SK-N-SH treated with all-trans-retinoic acid at 6 μM for 48 hours (cell line): ENCODE data around the gene FNDC11.

Source experiments
- ATAC-seq: fragments of 200-7000 bp; cut with Tn5 transposase; 3 replicates; pipeline ENCODE4 v1.9.1; 2020; ENCODE audit warnings: mild to moderate bottlenecking, moderate library complexity
- ARNTL ChIP-seq: fragments of 450-650 bp; formaldehyde crosslinking; IDR thresholded peaks from 2 replicates; pipeline ENCODE4 v1.5.0; 2020; ENCODE audit warnings: low read depth, mild to moderate bottlenecking, moderate library complexity, borderline replicate concordance
- BACH2 ChIP-seq: fragments of 250-450 bp; sonication (Bioruptor Pico); IDR thresholded peaks from 2 replicates; pipeline ENCODE4 v1.9.0; 2021; ENCODE audit warnings: mild to moderate bottlenecking, borderline replicate concordance
- ESRRG ChIP-seq: fragments of 250-450 bp; sonication (Bioruptor Pico); IDR thresholded peaks from 2 replicates; pipeline ENCODE4 v1.6.1; 2021; ENCODE audit warnings: mild to moderate bottlenecking
- GLIS3 ChIP-seq: fragments of 250-450 bp; sonication (Bioruptor Pico); IDR thresholded peaks from 2 replicates; pipeline ENCODE4 v1.5.0; 2020; ENCODE audit warnings: mild to moderate bottlenecking, moderate library complexity
- OSR1 ChIP-seq: fragments of 250-450 bp; sonication (Bioruptor Pico); IDR thresholded peaks from 2 replicates; pipeline ENCODE4 v1.8.0; 2022; ENCODE audit warnings: moderate library complexity, mild to moderate bottlenecking, inconsistent platforms
- PPARA ChIP-seq: fragments of 250-450 bp; sonication (Bioruptor Pico); IDR thresholded peaks from 2 replicates; pipeline ENCODE4 v1.5.0; 2020; ENCODE audit warnings: mild to moderate bottlenecking, borderline replicate concordance
- RARB ChIP-seq: fragments of 250-450 bp; sonication (Bioruptor Pico); IDR thresholded peaks from 2 replicates; pipeline ENCODE4 v1.8.0; 2021; ENCODE audit warnings: mild to moderate bottlenecking, moderate library complexity
- TCF4 ChIP-seq: fragments of 250-450 bp; sonication (Bioruptor Pico); IDR thresholded peaks from 2 replicates; pipeline ENCODE4 v1.8.0; 2021; ENCODE audit warnings: mild to moderate bottlenecking, moderate library complexity, borderline replicate concordance
- TOX ChIP-seq: fragments of 250-450 bp; sonication (Bioruptor Pico); IDR thresholded peaks from 2 replicates; pipeline ENCODE4 v1.8.0; 2021; ENCODE audit warnings: mild to moderate bottlenecking, moderate library complexity, borderline replicate concordance
- ZC3H10 ChIP-seq: fragments of 250-450 bp; sonication (Bioruptor Pico); IDR thresholded peaks from 2 replicates; pipeline ENCODE4 v1.5.1; 2021; ENCODE audit warnings: mild to moderate bottlenecking, moderate library complexity
- ZFP3 ChIP-seq: fragments of 250-450 bp; sonication (Bioruptor Pico); IDR thresholded peaks from 2 replicates; pipeline ENCODE4 v1.5.0; 2020; ENCODE audit warnings: mild to moderate bottlenecking, moderate library complexity
- ZNF565 ChIP-seq: fragments of 450-650 bp; formaldehyde crosslinking; conservative IDR thresholded peaks from 2 replicates; pipeline ENCODE4 v1.5.0; 2020; ENCODE audit warnings: low read depth, mild to moderate bottlenecking, moderate library complexity
- ZNF70 ChIP-seq: fragments of 450-650 bp; formaldehyde crosslinking; IDR thresholded peaks from 2 replicates; pipeline ENCODE4 v1.5.0; 2020; ENCODE audit warnings: mild to moderate bottlenecking, moderate library complexity
- ZNF8 ChIP-seq: fragments of 450-650 bp; formaldehyde crosslinking; IDR thresholded peaks from 2 replicates; pipeline ENCODE4 v1.5.0; 2020; ENCODE audit warnings: mild to moderate bottlenecking, moderate library complexity
- TF ChIP-seq, protein P1 (sequence below): fragments of 250-450 bp; sonication (Bioruptor Pico); IDR thresholded peaks from 2 replicates; pipeline ENCODE4 v1.5.1; 2021; ENCODE audit warnings: mild to moderate bottlenecking, moderate library complexity
- TF ChIP-seq, protein P2 (sequence below): fragments of 250-450 bp; sonication (Bioruptor Pico); IDR thresholded peaks from 2 replicates; pipeline ENCODE4 v1.8.0; 2020; ENCODE audit warnings: mild to moderate bottlenecking, moderate library complexity, borderline replicate concordance
- TF ChIP-seq, protein P3 (sequence below): fragments of 250-450 bp; sonication (Bioruptor Pico); IDR thresholded peaks from 2 replicates; pipeline ENCODE4 v1.5.0; 2020; ENCODE audit warnings: mild to moderate bottlenecking, moderate library complexity
- TF ChIP-seq, protein P4 (sequence below): fragments of 250-450 bp; sonication (Bioruptor Pico); IDR thresholded peaks from 2 replicates; pipeline ENCODE4 v1.8.0; 2021; ENCODE audit warnings: low read depth, mild to moderate bottlenecking, moderate library complexity, borderline replicate concordance
- TF ChIP-seq, protein P5 (sequence below): fragments of 250-450 bp; sonication (Bioruptor Pico); IDR thresholded peaks from 2 replicates; pipeline ENCODE4 v1.5.1; 2020; ENCODE audit warnings: low read depth, mild to moderate bottlenecking, moderate library complexity

Gene FNDC11

DNA sequence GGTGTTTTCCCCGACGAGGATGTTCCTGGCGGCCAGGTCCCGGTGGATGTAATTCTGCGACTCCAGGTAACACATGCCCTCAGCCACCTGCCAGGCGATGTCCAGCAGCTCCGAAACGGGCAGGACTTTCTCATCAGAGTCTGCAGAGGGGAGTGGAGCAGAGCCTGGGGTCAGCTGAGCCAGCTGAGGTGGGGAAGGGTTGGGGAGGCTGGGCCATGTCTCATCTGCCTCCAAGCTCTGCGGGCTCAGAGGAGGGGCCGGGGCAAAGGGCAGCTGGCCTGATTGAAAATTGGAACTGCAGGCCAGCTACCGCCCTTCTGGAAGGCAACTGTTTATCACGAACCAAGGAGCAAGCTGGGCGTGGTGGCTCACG is 23.2 kb upstream of the FNDC11 start:
- TF ChIP-seq, protein P1, sequence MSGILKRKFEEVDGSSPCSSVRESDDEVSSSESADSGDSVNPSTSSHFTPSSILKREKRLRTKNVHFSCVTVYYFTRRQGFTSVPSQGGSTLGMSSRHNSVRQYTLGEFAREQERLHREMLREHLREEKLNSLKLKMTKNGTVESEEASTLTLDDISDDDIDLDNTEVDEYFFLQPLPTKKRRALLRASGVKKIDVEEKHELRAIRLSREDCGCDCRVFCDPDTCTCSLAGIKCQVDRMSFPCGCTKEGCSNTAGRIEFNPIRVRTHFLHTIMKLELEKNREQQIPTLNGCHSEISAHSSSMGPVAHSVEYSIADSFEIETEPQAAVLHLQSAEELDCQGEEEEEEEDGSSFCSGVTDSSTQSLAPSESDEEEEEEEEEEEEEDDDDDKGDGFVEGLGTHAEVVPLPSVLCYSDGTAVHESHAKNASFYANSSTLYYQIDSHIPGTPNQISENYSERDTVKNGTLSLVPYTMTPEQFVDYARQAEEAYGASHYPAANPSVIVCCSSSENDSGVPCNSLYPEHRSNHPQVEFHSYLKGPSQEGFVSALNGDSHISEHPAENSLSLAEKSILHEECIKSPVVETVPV, result no peak
- TF ChIP-seq, protein P2, sequence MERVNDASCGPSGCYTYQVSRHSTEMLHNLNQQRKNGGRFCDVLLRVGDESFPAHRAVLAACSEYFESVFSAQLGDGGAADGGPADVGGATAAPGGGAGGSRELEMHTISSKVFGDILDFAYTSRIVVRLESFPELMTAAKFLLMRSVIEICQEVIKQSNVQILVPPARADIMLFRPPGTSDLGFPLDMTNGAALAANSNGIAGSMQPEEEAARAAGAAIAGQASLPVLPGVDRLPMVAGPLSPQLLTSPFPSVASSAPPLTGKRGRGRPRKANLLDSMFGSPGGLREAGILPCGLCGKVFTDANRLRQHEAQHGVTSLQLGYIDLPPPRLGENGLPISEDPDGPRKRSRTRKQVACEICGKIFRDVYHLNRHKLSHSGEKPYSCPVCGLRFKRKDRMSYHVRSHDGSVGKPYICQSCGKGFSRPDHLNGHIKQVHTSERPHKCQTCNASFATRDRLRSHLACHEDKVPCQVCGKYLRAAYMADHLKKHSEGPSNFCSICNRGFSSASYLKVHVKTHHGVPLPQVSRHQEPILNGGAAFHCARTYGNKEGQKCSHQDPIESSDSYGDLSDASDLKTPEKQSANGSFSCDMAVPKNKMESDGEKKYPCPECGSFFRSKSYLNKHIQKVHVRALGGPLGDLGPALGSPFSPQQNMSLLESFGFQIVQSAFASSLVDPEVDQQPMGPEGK (CRISPR knock-in tag), result no peak
- TF ChIP-seq ZNF8 (CRISPR knock-in tag), result no peak
- TF ChIP-seq ZFP3 (CRISPR knock-in tag), result no peak
- no peak for TF ChIP-seq ZNF70 (CRISPR knock-in tag)
- no peak for TF ChIP-seq ZC3H10
- TF ChIP-seq TOX (CRISPR knock-in tag), result no peak
- no peak for TF ChIP-seq OSR1
- no peak for TF ChIP-seq RARB (CRISPR knock-in tag)
- TF ChIP-seq TCF4 (CRISPR knock-in tag), result no peak
- no peak for ATAC-seq

DNA sequence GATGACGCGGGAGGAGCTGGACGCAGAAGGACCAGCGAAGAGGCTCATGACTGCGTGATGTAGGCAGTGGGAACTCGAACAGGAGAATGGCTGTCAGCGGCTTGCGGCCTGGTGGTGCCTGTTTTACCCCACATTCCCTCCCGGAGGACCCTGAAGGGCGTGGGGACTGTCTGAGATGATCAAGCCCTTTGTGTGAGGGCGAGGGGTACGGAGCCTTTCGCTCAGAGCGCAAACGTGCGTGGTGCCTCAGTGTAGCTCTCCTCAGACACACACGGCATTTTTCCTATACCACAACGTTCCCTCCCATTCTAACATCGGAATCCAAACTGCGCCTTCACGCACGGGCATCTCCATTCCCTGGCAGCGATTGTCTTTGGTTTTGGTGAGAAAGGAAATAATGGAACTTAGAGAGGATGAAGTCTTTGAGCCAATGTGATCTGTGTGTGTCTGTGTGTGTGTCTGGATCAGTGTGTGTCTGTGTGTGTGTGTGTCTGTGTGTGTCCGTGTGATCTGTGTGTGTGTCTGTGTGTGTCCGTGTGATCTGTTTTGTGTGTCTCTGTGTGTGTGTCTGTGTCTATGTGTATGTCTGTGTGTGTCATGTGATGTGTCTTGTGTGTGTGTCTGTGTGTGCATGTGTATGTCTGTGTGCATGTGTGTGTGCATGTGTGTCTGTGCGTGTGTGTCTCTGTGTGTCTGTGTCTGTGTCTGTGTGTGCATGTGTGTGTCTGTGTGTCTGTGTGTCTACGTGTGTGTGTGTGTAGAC is 22.1 kb upstream of the FNDC11 start:
- no peak for TF ChIP-seq PPARA (CRISPR knock-in tag)
- TF ChIP-seq, protein P2 (CRISPR knock-in tag), result no peak
- TF ChIP-seq, protein P1, result no peak
- no peak for TF ChIP-seq ZFP3 (CRISPR knock-in tag)
- ATAC-seq, result no peak

DNA sequence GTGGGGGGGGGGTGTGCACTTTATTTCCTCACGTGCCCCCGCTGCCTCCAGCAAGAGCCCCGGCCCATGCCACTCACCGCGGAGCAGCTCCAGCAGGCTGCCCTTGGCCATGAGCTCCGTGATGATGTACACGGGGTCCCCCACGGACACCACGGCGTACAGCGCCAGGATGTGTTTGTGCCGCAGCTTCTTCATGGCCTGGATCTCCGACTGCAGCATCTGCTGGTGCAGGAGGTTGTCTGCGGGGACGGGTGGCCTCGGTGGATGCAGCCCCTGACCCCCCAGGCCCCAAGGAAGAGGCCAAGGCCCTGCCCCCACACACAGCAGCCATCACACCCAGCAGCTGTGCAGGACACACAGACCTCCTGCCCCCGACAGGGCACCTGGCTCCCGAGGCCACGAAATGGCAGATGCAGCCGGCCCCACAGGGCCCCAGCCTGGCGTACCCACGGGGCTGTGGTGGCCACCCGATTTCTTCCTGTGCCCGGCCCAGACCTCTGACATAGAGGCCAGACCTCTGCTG is 21.4 kb upstream of the FNDC11 start:
- no peak for TF ChIP-seq ESRRG (CRISPR knock-in tag)
- no peak for TF ChIP-seq GLIS3 (CRISPR knock-in tag)
- no peak for TF ChIP-seq ZC3H10
- no peak for TF ChIP-seq PPARA (CRISPR knock-in tag)
- TF ChIP-seq, protein P2 (CRISPR knock-in tag), result no peak
- TF ChIP-seq, protein P3, sequence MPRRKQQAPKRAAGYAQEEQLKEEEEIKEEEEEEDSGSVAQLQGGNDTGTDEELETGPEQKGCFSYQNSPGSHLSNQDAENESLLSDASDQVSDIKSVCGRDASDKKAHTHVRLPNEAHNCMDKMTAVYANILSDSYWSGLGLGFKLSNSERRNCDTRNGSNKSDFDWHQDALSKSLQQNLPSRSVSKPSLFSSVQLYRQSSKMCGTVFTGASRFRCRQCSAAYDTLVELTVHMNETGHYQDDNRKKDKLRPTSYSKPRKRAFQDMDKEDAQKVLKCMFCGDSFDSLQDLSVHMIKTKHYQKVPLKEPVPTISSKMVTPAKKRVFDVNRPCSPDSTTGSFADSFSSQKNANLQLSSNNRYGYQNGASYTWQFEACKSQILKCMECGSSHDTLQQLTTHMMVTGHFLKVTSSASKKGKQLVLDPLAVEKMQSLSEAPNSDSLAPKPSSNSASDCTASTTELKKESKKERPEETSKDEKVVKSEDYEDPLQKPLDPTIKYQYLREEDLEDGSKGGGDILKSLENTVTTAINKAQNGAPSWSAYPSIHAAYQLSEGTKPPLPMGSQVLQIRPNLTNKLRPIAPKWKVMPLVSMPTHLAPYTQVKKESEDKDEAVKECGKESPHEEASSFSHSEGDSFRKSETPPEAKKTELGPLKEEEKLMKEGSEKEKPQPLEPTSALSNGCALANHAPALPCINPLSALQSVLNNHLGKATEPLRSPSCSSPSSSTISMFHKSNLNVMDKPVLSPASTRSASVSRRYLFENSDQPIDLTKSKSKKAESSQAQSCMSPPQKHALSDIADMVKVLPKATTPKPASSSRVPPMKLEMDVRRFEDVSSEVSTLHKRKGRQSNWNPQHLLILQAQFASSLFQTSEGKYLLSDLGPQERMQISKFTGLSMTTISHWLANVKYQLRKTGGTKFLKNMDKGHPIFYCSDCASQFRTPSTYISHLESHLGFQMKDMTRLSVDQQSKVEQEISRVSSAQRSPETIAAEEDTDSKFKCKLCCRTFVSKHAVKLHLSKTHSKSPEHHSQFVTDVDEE, result no peak
- TF ChIP-seq ZNF565 (CRISPR knock-in tag), result no peak
- TF ChIP-seq TOX (CRISPR knock-in tag), result no peak
- no peak for TF ChIP-seq OSR1
- TF ChIP-seq, protein P4, sequence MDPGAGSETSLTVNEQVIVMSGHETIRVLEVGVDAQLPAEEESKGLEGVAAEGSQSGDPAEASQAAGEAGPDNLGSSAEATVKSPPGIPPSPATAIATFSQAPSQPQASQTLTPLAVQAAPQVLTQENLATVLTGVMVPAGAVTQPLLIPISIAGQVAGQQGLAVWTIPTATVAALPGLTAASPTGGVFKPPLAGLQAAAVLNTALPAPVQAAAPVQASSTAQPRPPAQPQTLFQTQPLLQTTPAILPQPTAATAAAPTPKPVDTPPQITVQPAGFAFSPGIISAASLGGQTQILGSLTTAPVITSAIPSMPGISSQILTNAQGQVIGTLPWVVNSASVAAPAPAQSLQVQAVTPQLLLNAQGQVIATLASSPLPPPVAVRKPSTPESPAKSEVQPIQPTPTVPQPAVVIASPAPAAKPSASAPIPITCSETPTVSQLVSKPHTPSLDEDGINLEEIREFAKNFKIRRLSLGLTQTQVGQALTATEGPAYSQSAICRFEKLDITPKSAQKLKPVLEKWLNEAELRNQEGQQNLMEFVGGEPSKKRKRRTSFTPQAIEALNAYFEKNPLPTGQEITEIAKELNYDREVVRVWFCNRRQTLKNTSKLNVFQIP (CRISPR knock-in tag), result no peak
- TF ChIP-seq, protein P5, sequence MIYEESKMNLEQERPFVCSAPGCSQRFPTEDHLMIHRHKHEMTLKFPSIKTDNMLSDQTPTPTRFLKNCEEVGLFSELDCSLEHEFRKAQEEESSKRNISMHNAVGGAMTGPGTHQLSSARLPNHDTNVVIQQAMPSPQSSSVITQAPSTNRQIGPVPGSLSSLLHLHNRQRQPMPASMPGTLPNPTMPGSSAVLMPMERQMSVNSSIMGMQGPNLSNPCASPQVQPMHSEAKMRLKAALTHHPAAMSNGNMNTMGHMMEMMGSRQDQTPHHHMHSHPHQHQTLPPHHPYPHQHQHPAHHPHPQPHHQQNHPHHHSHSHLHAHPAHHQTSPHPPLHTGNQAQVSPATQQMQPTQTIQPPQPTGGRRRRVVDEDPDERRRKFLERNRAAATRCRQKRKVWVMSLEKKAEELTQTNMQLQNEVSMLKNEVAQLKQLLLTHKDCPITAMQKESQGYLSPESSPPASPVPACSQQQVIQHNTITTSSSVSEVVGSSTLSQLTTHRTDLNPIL (CRISPR knock-in tag), result no peak
- no peak for TF ChIP-seq RARB (CRISPR knock-in tag)
- TF ChIP-seq ARNTL (CRISPR knock-in tag), result no peak
- TF ChIP-seq BACH2, result no peak
- ATAC-seq, result no peak
